ENCODE results near the gene C1QTNF1.
"Not testable (repeated sequence)": the region's sequence is repeated elsewhere in the genome, so short reads cannot be mapped to it uniquely, and the experiment has no call there.

The C1QTNF1 gene

GRCh38 chr17:79014158-79014758 lies 9.7 kb upstream of the C1QTNF1 start:
- DNase-seq (ENCODE audit: low read depth): no peak
- no peak overlapping the region for H3K4me3 ChIP-seq (ENCODE audit: low read depth, low read length)
- TF ChIP-seq, protein P1, sequence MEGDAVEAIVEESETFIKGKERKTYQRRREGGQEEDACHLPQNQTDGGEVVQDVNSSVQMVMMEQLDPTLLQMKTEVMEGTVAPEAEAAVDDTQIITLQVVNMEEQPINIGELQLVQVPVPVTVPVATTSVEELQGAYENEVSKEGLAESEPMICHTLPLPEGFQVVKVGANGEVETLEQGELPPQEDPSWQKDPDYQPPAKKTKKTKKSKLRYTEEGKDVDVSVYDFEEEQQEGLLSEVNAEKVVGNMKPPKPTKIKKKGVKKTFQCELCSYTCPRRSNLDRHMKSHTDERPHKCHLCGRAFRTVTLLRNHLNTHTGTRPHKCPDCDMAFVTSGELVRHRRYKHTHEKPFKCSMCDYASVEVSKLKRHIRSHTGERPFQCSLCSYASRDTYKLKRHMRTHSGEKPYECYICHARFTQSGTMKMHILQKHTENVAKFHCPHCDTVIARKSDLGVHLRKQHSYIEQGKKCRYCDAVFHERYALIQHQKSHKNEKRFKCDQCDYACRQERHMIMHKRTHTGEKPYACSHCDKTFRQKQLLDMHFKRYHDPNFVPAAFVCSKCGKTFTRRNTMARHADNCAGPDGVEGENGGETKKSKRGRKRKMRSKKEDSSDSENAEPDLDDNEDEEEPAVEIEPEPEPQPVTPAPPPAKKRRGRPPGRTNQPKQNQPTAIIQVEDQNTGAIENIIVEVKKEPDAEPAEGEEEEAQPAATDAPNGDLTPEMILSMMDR (IDR thresholded peaks at IDR 0.05; ENCODE audit: control insufficient read depth, extremely low read depth, insufficient read depth): no peak

DNA sequence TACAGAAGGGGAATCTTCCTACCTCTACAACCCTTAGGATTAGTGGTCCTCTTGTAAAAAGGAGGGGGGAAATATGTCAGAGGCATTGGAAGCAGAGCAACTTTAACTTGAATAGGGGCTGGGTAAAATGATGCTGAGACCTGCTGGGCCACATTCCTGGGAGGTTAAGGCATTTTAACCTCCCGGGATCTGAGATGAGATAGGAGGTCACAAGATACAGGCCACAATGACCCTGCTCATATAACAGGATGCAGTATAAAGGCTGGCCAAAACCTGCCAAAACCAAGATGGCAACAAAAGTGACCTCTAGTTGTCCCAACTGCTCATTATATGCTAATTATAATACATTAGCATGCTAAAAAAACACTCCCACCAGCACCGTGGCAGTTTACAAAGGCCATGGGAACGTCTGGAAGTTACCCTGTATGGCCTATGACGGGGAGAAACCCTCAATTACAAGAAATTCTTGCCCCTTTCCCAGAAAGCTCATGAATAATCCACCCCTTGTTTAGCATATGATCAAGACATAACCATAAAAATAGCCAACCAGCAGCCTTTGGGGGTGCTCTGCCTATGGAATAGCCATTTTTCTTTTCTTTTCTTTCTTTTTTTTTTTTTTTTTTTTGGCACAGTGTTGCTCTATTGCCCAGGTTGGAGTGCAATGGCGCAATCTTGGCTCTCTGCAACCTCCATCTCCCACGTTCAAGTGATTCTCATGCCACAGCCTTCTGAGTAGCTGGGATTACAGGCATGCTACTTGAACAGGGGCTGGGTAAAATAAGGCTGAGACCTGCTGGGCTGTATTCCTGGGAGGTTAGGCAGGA lies 6.2 kb upstream of the C1QTNF1 start:
- TF ChIP-seq, protein P1 (IDR thresholded peaks at IDR 0.05; ENCODE audit: control insufficient read depth, extremely low read depth, insufficient read depth): no peak

GRCh38 chr17:79018370-79018695 lies 5.6 kb upstream of the C1QTNF1 start:
- DNase-seq (ENCODE audit: low read depth): no peak
- no peak overlapping the region for H3K4me3 ChIP-seq (ENCODE audit: low read depth, low read length)
- TF ChIP-seq, protein P1 (IDR thresholded peaks at IDR 0.05; ENCODE audit: control insufficient read depth, extremely low read depth, insufficient read depth): no peak

More for the DNA sequence above, 6.2 kb upstream of the C1QTNF1 start:
- no peak for DNase-seq (ENCODE audit: low read depth)
- H3K4me3 ChIP-seq (ENCODE audit: low read depth, low read length): no peak overlapping the region

DNA sequence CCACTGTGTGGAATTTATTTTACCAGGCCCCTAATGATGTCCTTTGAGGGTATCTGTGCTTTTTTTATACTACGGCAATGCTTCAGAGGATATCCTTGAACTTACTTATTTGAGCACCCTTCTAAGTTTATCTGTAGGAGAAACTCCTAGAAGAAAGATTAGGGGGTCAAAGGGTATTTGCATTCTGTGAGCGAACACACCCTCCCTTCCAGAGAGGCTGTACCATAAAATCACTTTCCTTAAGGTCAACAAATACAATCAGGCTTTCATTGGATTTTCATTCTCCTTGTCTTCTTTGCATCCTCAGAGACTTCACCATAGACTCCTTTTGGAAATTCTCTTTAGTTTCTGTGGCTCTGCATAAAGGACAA lies 4.7 kb upstream of the C1QTNF1 start:
- TF ChIP-seq, protein P1 (IDR thresholded peaks at IDR 0.05; ENCODE audit: control insufficient read depth, extremely low read depth, insufficient read depth): no peak
- H3K4me3 ChIP-seq (ENCODE audit: low read depth, low read length): no peak overlapping the region
- DNase-seq (ENCODE audit: low read depth): no peak

DNA sequence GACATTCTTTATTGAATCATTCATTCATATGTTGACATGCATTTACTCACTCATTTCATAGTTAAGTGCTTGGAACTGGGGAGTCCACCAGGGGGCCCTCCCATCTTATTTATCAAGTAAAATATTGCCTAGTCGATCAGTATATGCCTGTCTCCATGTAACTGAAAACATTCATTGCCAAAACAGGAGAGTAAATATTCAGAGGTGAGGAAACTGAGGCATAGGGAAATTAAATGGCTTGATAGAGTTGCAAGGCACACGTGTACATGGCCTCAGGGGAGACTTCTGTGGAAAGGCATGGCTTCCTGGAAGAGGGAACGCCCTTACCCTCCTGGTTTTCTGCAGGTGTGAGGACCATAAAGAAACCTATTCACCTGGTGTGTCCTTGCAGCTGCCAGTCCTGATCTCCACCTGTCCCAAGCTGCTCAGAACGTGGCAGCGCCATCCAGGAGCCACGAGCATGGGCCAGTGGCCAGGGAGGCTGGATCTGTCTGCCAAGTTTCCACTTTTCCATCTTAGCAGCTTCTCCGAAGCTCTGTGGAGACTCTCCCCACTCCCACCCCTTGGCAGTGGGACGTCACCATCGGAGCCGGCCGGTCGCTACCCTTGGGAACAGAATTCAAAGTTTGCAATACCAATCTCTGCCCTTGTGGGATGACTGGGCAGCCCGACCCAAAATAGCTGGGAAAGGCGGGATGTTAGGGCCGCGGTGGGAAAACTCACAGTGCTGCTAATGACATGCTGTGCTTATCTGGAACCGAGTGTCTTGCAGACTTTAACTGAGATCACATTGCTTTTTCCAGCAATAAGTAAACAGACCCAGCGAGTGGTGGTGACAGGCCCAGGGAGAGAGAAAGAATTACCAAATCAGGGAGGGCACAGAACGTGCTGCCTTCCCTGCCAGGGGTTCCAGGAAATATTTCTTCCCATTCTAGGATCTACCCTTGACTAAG lies 4.1 kb upstream of the C1QTNF1 start:
- TF ChIP-seq, protein P1 (IDR thresholded peaks at IDR 0.05; ENCODE audit: control insufficient read depth, extremely low read depth, insufficient read depth): peak; percentile 52
- DNase-seq (ENCODE audit: low read depth): no peak
- no peak overlapping the region for H3K4me3 ChIP-seq (ENCODE audit: low read depth, low read length)

- no peak overlapping the region for H3K4me3 ChIP-seq (ENCODE audit: low read depth, low read length)
- no peak for DNase-seq (ENCODE audit: low read depth)
- TF ChIP-seq, protein P1 (IDR thresholded peaks at IDR 0.05; ENCODE audit: control insufficient read depth, extremely low read depth, insufficient read depth): no peak
Measured at GRCh38 chr17:79020631-79021301, 3.2 kb upstream of the C1QTNF1 start.

DNA sequence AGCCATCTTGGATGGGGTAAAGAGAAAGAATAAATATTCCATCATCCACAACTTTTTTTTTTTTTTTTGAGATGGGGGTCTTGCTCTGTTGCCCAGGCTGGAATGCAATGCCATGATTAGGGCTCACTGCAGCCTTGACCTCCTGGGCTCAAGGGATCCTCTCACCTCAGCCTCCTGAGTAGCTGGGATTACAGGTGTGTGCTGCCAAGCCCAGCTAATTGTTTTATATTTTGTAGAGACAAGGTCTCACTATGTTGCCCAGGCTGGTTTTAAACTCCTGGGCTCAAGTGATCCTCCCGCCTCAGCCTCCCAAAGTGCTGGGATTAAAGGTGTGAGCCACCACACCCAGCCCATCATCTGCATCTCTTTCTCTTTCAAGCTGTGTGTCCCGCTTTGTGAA lies 2.0 kb upstream of the C1QTNF1 start:
- H3K4me3 ChIP-seq (ENCODE audit: low read depth, low read length); DNase-seq (ENCODE audit: low read depth): not testable (repeated sequence)

Data from LNCaP clone FGC (cell line).